ENCODE measurements around the gene SCEL. TPM values are rescaled to one million over a fixed set of nuclear protein-coding genes. Genes with fewer than 3 reads are reported as not detected.

The SCEL gene
- total and polyA plus RNA-seq, 2 of the 4 experiments (the other 2 are of a cell fraction): not detected

DNA sequence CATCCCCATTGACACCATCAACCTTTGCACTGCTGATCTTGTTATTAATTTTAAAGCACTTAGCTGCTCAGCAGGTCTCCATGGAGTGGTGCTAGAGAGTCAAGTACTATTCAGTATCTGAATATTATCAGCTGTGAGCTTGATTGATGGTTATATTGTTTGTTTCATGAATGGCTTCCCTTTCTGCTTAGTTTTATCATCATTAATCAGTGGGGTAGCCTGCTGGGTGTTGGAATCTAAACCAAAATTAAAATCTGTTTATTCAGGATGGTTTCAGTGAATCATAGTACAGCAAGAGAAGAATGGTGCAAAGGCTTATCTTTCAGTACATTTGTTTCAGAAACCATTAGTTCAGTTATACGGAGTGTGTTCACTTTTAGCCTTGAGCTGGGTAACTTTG lies 42.5 kb upstream of the SCEL start:
- Histone ChIP-seq H3K4me1 (ENCODE audit: control insufficient read depth, insufficient read depth, low read length) (no peaks in the 10 kb centered on the region), H3K9ac (ENCODE audit: low read depth, low read length) (no peak overlapping the region), H3K56ac (ENCODE audit: extremely low read depth, insufficient read depth, low read length) (no peak overlapping the region), H2BK120ac (ENCODE audit: low read depth, low read length) (no peak overlapping the region), H2AFZ (replicated peaks; ENCODE audit: low read length, poor library complexity) (no peak overlapping the region), H3K9me1 (ENCODE audit: insufficient read depth, low read length) (no peaks in the 10 kb centered on the region), H3K4me2 (ENCODE audit: low read depth, low read length) (no peak overlapping the region), H2AK5ac (ENCODE audit: low read depth, low read length) (no peak overlapping the region), H3K18ac (ENCODE audit: low read depth, low read length) (no peak overlapping the region), H2BK15ac (ENCODE audit: low read depth, low read length) (no peak overlapping the region), H2AK9ac (replicated peaks; ENCODE audit: low read depth, low read length, poor library complexity) (no peak overlapping the region), H3K4me3 (ENCODE audit: insufficient read depth, low read depth, low read length) (no peak overlapping the region), H4K20me1 (ENCODE audit: insufficient read depth, low read length) (no peaks in the 10 kb centered on the region), H3K14ac (replicated peaks; ENCODE audit: low read depth, low read length) (no peak overlapping the region), H2BK5ac (ENCODE audit: low read depth, low read length, poor library complexity, severe bottlenecking) (no peak overlapping the region), H3K9me3 (ENCODE audit: control insufficient read depth, insufficient read depth, low read length) (no peaks in the 10 kb centered on the region), H4K91ac (ENCODE audit: insufficient read depth, low read depth, low read length) (no peak overlapping the region), H3K79me1 (ENCODE audit: low read depth in 1 of 2, low read length in 2 of 2) (no peaks in the 10 kb centered on the region), H4K5ac (ENCODE audit: low read depth, low read length) (no peak overlapping the region), H3K27me3 (ENCODE audit: control insufficient read depth, insufficient read depth, low read length) (0 out of 2 replicates have a peak, but pooled peaks cover 2% of the 10 kb centered on the region), H4K8ac (ENCODE audit: low read depth in 2 of 2, low read length in 2 of 2) (no peak overlapping the region), H3K23ac (ENCODE audit: low read depth, low read length) (no peak overlapping the region), H2BK20ac (ENCODE audit: low read depth, low read length) (no peak overlapping the region), H3K4ac (ENCODE audit: low read depth, low read length) (no peak overlapping the region), H3K36me3 (ENCODE audit: control insufficient read depth, insufficient read depth, low read length) (no peaks in the 10 kb centered on the region), H3K27ac (ENCODE audit: insufficient read depth, low read length) (no peak overlapping the region)
- ChIA-PET CTCF (interaction anchor here (1.0 kb wide), 1 partner anchor 14 kb away, joined by 4 read pairs; no protein-coding TSS in a partner anchor), POLR2A (ENCODE audit: unreplicated experiment) (interaction anchor here (0.6 kb wide), 1 partner anchor 26 kb away, joined by 5 read pairs; no protein-coding TSS in a partner anchor)
- dilution Hi-C loops (cut with HindIII; ENCODE audit: low sequenced_read_pairs, unreplicated experiment): no loop called here
- DNase-seq (no peak), ATAC-seq (ENCODE audit: low read depth) (0 out of 2 replicates have a peak, but pooled peaks have one; percentile 29)
- intact Hi-C loops (cut with micrococcal nuclease): loop anchor here (5.0 kb wide), 1 partner anchor 259 kb away; no protein-coding TSS in a partner anchor
- in situ Hi-C loops (cut with MboI; ENCODE audit: low sequenced_read_pairs): no loop called here
- no CpG with 5 or more reads among the region's 1 CpG for WGBS, 2 experiments (ENCODE audit: extremely low coverage in 2 of 2, insufficient read length in 1 of 2)
- no TSS peak for BruUV-seq (replicated peaks)
- TF ChIP-seq MAFK (IDR thresholded peaks at IDR 0.05; ENCODE audit: low read depth, low read length) (no peak), BHLHE40 (IDR thresholded peaks at IDR 0.05; ENCODE audit: low read depth, low read length) (no peak), RCOR1 (IDR thresholded peaks at IDR 0.05; ENCODE audit: insufficient replicate concordance, low read length) (no peak), POLR2A (IDR thresholded peaks at IDR 0.05; ENCODE audit: low read depth, low read length) (no peak), SMC3 (IDR thresholded peaks at IDR 0.05; ENCODE audit: low read depth, low read length) (no peak), MAZ (IDR thresholded peaks at IDR 0.05; ENCODE audit: borderline replicate concordance, low read depth, low read length) (no peak)
- TF ChIP-seq, protein P1, sequence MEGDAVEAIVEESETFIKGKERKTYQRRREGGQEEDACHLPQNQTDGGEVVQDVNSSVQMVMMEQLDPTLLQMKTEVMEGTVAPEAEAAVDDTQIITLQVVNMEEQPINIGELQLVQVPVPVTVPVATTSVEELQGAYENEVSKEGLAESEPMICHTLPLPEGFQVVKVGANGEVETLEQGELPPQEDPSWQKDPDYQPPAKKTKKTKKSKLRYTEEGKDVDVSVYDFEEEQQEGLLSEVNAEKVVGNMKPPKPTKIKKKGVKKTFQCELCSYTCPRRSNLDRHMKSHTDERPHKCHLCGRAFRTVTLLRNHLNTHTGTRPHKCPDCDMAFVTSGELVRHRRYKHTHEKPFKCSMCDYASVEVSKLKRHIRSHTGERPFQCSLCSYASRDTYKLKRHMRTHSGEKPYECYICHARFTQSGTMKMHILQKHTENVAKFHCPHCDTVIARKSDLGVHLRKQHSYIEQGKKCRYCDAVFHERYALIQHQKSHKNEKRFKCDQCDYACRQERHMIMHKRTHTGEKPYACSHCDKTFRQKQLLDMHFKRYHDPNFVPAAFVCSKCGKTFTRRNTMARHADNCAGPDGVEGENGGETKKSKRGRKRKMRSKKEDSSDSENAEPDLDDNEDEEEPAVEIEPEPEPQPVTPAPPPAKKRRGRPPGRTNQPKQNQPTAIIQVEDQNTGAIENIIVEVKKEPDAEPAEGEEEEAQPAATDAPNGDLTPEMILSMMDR (conservative IDR thresholded peaks at IDR 0.05; ENCODE audit: low read depth, low read length): 0 out of 2 replicates have a peak, but pooled peaks have one; percentile 4
- TF ChIP-seq, protein P2, sequence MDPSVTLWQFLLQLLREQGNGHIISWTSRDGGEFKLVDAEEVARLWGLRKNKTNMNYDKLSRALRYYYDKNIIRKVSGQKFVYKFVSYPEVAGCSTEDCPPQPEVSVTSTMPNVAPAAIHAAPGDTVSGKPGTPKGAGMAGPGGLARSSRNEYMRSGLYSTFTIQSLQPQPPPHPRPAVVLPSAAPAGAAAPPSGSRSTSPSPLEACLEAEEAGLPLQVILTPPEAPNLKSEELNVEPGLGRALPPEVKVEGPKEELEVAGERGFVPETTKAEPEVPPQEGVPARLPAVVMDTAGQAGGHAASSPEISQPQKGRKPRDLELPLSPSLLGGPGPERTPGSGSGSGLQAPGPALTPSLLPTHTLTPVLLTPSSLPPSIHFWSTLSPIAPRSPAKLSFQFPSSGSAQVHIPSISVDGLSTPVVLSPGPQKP (IDR thresholded peaks at IDR 0.05; ENCODE audit: borderline replicate concordance, low read depth, low read length): no peak
- TF ChIP-seq, protein P3, sequence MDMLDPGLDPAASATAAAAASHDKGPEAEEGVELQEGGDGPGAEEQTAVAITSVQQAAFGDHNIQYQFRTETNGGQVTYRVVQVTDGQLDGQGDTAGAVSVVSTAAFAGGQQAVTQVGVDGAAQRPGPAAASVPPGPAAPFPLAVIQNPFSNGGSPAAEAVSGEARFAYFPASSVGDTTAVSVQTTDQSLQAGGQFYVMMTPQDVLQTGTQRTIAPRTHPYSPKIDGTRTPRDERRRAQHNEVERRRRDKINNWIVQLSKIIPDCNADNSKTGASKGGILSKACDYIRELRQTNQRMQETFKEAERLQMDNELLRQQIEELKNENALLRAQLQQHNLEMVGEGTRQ (IDR thresholded peaks at IDR 0.05; ENCODE audit: low read depth, low read length): no peak

All from IMR-90 (cell line).